ENCODE data around the gene BICRA. TPM values are rescaled to one million over a fixed set of nuclear protein-coding genes. Genes with fewer than 3 reads are reported as not detected.

Gene BICRA
- polyA plus RNA-seq, 6 donors from 2014 or later = 0.37 to 1.5 (median 0.83) TPM; not detected in 1

- peaks cover 0 to 2% (median 0%) of the 10 kb centered on the region in 7 donors for H3K9me3 Mint-ChIP-seq
- ATAC-seq (ENCODE audit: low read depth in 2 of 2) (no peak), DNase-seq (no peak)
- peaks cover 6 to 11% (median 6%) of the 10 kb centered on the region in 3 donors for H3K4me1 Mint-ChIP-seq
- no peak overlapping the region for H3K27ac Mint-ChIP-seq
- no peak overlapping the region for H3K4me3 Mint-ChIP-seq
- H3K36me3 Mint-ChIP-seq = peaks cover 5 to 9% of the 10 kb centered on the region in 2 donors
- no peaks in the 10 kb centered on the region for H3K27me3 Mint-ChIP-seq
Measured at GRCh38 chr19:47680858-47681332, 72.0 kb downstream of the BICRA start.

DNA sequence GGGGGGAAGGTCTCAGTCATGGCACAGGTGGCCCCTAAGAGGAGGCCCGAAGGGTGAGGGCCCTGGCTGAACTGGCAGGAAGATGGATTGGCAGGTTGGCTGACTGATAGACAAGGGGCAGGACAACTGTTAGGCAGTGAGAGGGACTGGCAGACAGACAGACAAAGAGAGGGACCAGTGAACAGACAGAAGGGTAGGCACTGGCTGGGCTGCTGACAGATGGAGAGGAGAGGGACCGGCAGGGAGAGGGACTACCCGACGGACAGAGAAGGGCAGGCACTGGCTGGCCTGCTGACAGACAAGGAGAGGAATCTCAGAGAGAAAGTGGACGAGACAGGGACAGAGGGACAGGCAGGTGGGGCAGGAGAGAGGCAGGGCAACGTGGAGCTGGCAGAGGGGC, 72.5 kb downstream of the BICRA start:
- no peak overlapping the region for H3K4me3 Mint-ChIP-seq
- H3K4me1 Mint-ChIP-seq = peaks cover 6 to 11% (median 6%) of the 10 kb centered on the region in 3 donors
- H3K27me3 Mint-ChIP-seq = no peaks in the 10 kb centered on the region
- peaks cover 5 to 9% of the 10 kb centered on the region in 2 donors for H3K36me3 Mint-ChIP-seq
- peak overlapping the region in 1 of 6 donors; percentile 79 for H3K27ac Mint-ChIP-seq
- DNase-seq (no peak), ATAC-seq (ENCODE audit: low read depth in 2 of 2) (no peak)
- peaks cover 0 to 2% (median 0%) of the 10 kb centered on the region in 7 donors for H3K9me3 Mint-ChIP-seq

GRCh38 chr19:47681936-47682335, 73.0 kb downstream of the BICRA start:
- Mint-ChIP-seq H3K36me3 (peaks cover 4 to 9% of the 10 kb centered on the region in 2 donors), H3K4me3 (no peak overlapping the region), H3K9me3 (peaks cover 0 to 2% (median 0%) of the 10 kb centered on the region in 7 donors), H3K4me1 (peaks cover 6 to 15% (median 6%) of the 10 kb centered on the region in 3 donors), H3K27me3 (no peaks in the 10 kb centered on the region), H3K27ac (no peak overlapping the region)
- no peak for DNase-seq
- ATAC-seq (ENCODE audit: low read depth in 2 of 2) = no peak

GRCh38 chr19:47682939-47683338, 74.0 kb downstream of the BICRA start:
- H3K9me3 Mint-ChIP-seq = peaks cover 0 to 2% (median 0%) of the 10 kb centered on the region in 7 donors
- peaks cover 0 to 9% of the 10 kb centered on the region in 2 donors for H3K36me3 Mint-ChIP-seq
- no peak overlapping the region for H3K4me3 Mint-ChIP-seq
- DNase-seq = no peak
- peaks cover 6 to 16% (median 6%) of the 10 kb centered on the region in 3 donors for H3K4me1 Mint-ChIP-seq
- ATAC-seq (ENCODE audit: low read depth in 2 of 2) = no peak
- H3K27ac Mint-ChIP-seq = no peak overlapping the region
- H3K27me3 Mint-ChIP-seq = no peaks in the 10 kb centered on the region

DNA sequence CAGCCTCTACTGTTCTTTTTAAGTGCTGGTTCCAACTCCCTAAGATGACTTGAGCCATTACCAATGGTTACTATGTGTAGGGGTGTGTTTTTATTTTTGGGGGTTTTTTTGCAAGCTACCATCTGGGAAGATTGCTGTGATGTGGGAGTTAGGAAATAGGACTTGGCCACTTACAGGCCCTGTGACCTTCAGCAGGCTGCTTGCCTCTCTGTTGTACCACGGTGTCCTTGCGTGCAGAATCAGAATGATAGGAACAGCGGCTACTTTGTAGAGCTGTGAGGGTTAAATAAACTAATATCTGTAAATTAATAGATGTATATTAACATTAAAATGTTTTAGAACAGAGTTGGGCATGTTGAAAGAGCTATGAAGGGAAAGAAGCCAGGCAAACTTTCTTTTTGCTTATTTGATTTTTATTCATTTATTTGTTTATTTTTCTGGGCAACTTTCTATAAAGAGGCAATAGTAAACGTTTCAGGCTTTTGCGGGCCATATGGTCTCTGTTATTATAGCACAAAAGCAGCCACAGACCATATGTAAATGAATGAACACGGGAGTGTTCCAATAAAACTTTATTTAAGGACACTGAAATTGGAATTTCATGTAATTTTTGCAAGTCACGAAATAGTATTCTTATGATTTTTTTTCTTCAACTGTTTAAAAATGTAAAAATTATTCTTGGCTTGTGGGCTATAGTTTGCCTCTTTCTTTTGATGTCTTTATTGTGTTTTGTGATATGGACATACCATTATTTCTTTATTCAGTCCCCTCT, 77.9 kb downstream of the BICRA start:
- Mint-ChIP-seq H3K36me3 (peaks cover 0 to 9% of the 10 kb centered on the region in 2 donors), H3K4me1 (peaks cover 6 to 18% (median 6%) of the 10 kb centered on the region in 3 donors), H3K27ac (peak overlapping the region in 3 of 6 donors; percentile 47 to 79 (median 70)), H3K27me3 (no peaks in the 10 kb centered on the region), H3K9me3 (no peaks in the 10 kb centered on the region), H3K4me3 (no peak overlapping the region)
- DNase-seq (no peak), ATAC-seq (ENCODE audit: low read depth in 2 of 2) (no peak)

DNA sequence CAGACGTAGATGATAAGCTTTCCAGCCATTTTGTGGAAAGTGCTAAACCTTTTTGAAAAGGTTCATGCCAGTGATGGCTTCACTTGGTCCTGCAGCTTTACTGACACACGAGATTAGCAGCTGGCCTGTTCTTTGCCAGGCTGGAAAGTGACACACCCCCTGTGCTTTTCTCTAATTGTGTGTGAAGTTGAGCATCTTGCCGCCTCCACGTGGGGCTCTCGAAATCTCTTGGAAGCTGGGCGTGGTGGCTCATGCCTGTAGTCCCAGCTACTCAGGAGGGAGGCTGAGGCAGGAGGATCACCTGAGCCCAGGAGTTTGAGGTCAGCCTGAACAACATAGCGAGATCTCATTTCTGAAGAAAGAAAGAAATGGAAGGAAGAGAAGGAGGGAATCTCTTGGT, 79.0 kb downstream of the BICRA start:
- ATAC-seq (ENCODE audit: low read depth in 2 of 2) = no peak

DNA sequence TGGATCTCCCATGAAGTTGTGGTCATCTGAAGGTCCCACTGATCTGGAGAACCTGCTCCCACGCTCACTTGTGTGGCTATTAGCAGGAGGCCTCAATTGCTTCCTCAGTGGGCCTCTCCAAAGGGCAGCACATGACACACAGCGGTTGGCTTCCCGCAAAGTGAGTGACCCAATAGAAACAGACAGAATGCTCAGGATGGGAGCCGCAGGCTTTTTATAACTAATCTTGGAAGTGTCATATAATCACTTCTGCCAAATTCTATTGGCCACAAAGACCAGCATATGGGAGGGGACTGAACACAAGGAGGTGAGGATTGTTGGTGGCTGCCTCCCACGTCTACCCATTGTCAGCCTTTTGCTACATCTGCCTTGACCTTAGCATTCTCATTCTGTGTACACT, 82.2 kb downstream of the BICRA start:
- peaks cover 5 to 17% (median 6%) of the 10 kb centered on the region in 3 donors for H3K4me1 Mint-ChIP-seq
- H3K36me3 Mint-ChIP-seq = peaks cover 0 to 9% of the 10 kb centered on the region in 2 donors
- no peak for DNase-seq
- no peak for ATAC-seq (ENCODE audit: low read depth in 2 of 2)
- H3K9me3 Mint-ChIP-seq = no peaks in the 10 kb centered on the region
- H3K27ac Mint-ChIP-seq = no peak overlapping the region
- no peaks in the 10 kb centered on the region for H3K27me3 Mint-ChIP-seq
- H3K4me3 Mint-ChIP-seq = no peak overlapping the region

More for the DNA sequence above, 79.0 kb downstream of the BICRA start:
- peaks cover 0 to 2% of the 10 kb centered on the region in 2 donors for H3K36me3 Mint-ChIP-seq
- DNase-seq = no peak
- H3K27me3 Mint-ChIP-seq = no peaks in the 10 kb centered on the region
- H3K9me3 Mint-ChIP-seq = no peaks in the 10 kb centered on the region
- no peak overlapping the region for H3K4me3 Mint-ChIP-seq
- no peak overlapping the region for H3K27ac Mint-ChIP-seq
- peaks cover 4 to 15% (median 8%) of the 10 kb centered on the region in 3 donors for H3K4me1 Mint-ChIP-seq

GRCh38 chr19:47691782-47692181, 82.8 kb downstream of the BICRA start:
- no peak overlapping the region for H3K27ac Mint-ChIP-seq
- ATAC-seq (ENCODE audit: low read depth in 2 of 2) = no peak
- no peaks in the 10 kb centered on the region for H3K27me3 Mint-ChIP-seq
- H3K4me1 Mint-ChIP-seq = peaks cover 5 to 14% (median 6%) of the 10 kb centered on the region in 3 donors
- no peaks in the 10 kb centered on the region for H3K9me3 Mint-ChIP-seq
- DNase-seq = no peak
- peaks cover 0 to 9% of the 10 kb centered on the region in 2 donors for H3K36me3 Mint-ChIP-seq
- H3K4me3 Mint-ChIP-seq = no peak overlapping the region

- Mint-ChIP-seq H3K9me3 (no peaks in the 10 kb centered on the region), H3K4me1 (peaks cover 5 to 10% (median 6%) of the 10 kb centered on the region in 3 donors), H3K4me3 (no peak overlapping the region), H3K36me3 (peaks cover 0 to 9% of the 10 kb centered on the region in 2 donors), H3K27ac (no peak overlapping the region), H3K27me3 (no peaks in the 10 kb centered on the region)
- ATAC-seq (ENCODE audit: low read depth in 2 of 2) (no peak), DNase-seq (no peak)
Measured at GRCh38 chr19:47693489-47693888, 84.6 kb downstream of the BICRA start.

DNA sequence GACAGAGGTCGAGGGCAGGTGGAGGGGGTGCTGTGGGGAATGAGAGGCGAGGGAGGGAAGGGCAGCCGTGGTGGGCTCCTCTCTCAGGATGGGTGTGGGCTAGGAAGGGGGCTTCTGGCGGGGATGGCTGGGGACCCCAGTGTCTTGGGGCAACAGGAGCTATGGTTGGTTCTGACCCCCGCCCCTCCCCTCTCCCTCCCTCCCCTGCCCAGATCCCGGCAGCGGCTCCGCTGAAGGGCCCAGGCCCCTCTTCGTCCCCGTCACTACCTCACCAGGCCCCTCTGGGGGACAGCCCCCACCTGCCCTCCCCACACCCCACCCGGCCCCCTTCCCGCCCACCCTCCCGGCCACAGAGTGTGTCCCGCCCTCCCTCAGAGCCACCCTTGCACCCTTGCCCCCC, 85.0 kb downstream of the BICRA start:
- H3K4me1 Mint-ChIP-seq = peaks cover 5 to 13% (median 6%) of the 10 kb centered on the region in 3 donors
- DNase-seq (no peak), ATAC-seq (ENCODE audit: low read depth in 2 of 2) (no peak)
- H3K9me3 Mint-ChIP-seq = no peaks in the 10 kb centered on the region
- peaks cover 0 to 10% of the 10 kb centered on the region in 2 donors for H3K36me3 Mint-ChIP-seq
- no peak overlapping the region for H3K27ac Mint-ChIP-seq
- no peaks in the 10 kb centered on the region for H3K27me3 Mint-ChIP-seq
- H3K4me3 Mint-ChIP-seq = no peak overlapping the region

- H3K4me1 Mint-ChIP-seq = peaks cover 5 to 11% (median 6%) of the 10 kb centered on the region in 3 donors
- no peak overlapping the region for H3K27ac Mint-ChIP-seq
- H3K4me3 Mint-ChIP-seq = no peak overlapping the region
- H3K27me3 Mint-ChIP-seq = no peaks in the 10 kb centered on the region
- DNase-seq (no peak), ATAC-seq (ENCODE audit: low read depth in 2 of 2) (no peak)
- H3K9me3 Mint-ChIP-seq = no peaks in the 10 kb centered on the region
- peaks cover 0 to 18% of the 10 kb centered on the region in 2 donors for H3K36me3 Mint-ChIP-seq
Measured at GRCh38 chr19:47694466-47695273, 85.7 kb downstream of the BICRA start.

GRCh38 chr19:47695533-47696262, 86.8 kb downstream of the BICRA start:
- peak overlapping the region in 4 of 6 donors; percentile 16 to 85 (median 46) for H3K27ac Mint-ChIP-seq
- no peak for DNase-seq

GRCh38 chr19:47696635-47697034, 87.7 kb downstream of the BICRA start:
- Mint-ChIP-seq H3K36me3 (peaks cover 0 to 24% of the 10 kb centered on the region in 2 donors), H3K27me3 (no peaks in the 10 kb centered on the region), H3K4me1 (peaks cover 5 to 9% (median 6%) of the 10 kb centered on the region in 3 donors), H3K9me3 (no peaks in the 10 kb centered on the region), H3K4me3 (no peak overlapping the region), H3K27ac (no peak overlapping the region)
- DNase-seq (no peak), ATAC-seq (ENCODE audit: low read depth in 2 of 2) (no peak)

More at GRCh38 chr19:47695533-47696262, 86.8 kb downstream of the BICRA start:
- no peaks in the 10 kb centered on the region for H3K9me3 Mint-ChIP-seq
- H3K4me3 Mint-ChIP-seq = no peak overlapping the region
- peaks cover 0 to 24% of the 10 kb centered on the region in 2 donors for H3K36me3 Mint-ChIP-seq
- H3K27me3 Mint-ChIP-seq = no peaks in the 10 kb centered on the region
- peaks cover 5 to 9% (median 6%) of the 10 kb centered on the region in 3 donors for H3K4me1 Mint-ChIP-seq
- ATAC-seq (ENCODE audit: low read depth in 2 of 2) = no peak

All from naive B cell (primary cell).